HepG2 (cell line): ENCODE results near the gene HNRNPUL2. TPM values are rescaled to one million over a fixed set of nuclear protein-coding genes. Genes with fewer than 3 reads are reported as not detected.

ENCODE experiments used
- ATAC-seq: fragments of 200-7000 bp; cut with Tn5 transposase; 3 replicates; pipeline ENCODE4 v1.9.1; 2020; ENCODE audit warnings: mild to moderate bottlenecking, moderate library complexity
- BruUV-seq: library from RNA; stranded (reverse); fragments of 400-500 nt; replicated peaks from 2 replicates; lab custom pipeline; 2021; lab: Mats Ljungman, UMichigan
- CTCF ChIA-PET: fragments of 300-600 bp; formaldehyde crosslinking; extraction: SDS; loops from one replicate; lab custom pipeline; 2021; ENCODE audit warnings: low total read pairs, inconsistent platforms, low intra/inter-chr PET ratio; lab: Yijun Ruan, JAX
- POLR2A ChIA-PET: fragments of 350-600 bp; sonication (Branson Sonifier 250); formaldehyde crosslinking; loops from one replicate; lab custom pipeline; 2020; ENCODE audit warnings: antibody characterized with exemption, inconsistent platforms; lab: Yijun Ruan, JAX
- DNase-seq: peaks from one replicate; pipeline ENCODE4 v3.0.0-alpha.2; 2015; ENCODE audit warnings: low spot score
- FAIRE-seq: peaks from 3 replicates; lab custom pipeline; 2011; peaks lifted over from hg19 to GRCh38; lab: Jason Lieb, UNC
- H2AFZ ChIP-seq: one replicate; pipeline ENCODE4 v1.6.1; 2011; ENCODE audit warnings: low read length, inconsistent platforms
- H3K27ac ChIP-seq: fragments of 300-600 bp; 3 replicates; pipeline ENCODE4 v1.8.0; 2011; ENCODE audit warnings: mixed run types, mild to moderate bottlenecking, mixed read lengths, low read length, inconsistent platforms; ENCODE audit not compliant: insufficient read depth; ENCODE audit errors: extremely low read length
- H3K27me3 ChIP-seq, 2 experiments: fragments of 200-600 bp in 1 of 2; 2 replicates in 1 of 2; 3 replicates in 1 of 2; pipeline versions ENCODE4 v1.6.0 to v1.8.0; 2011; ENCODE audit warnings: low read length in 2 of 2, mild to moderate bottlenecking in 2 of 2, moderate library complexity in 2 of 2, inconsistent platforms in 1 of 2; ENCODE audit not compliant: insufficient read depth in 2 of 2, control insufficient read depth in 1 of 2
- H3K36me3 ChIP-seq, 2 experiments: fragments of 200-600 bp in 1 of 2; replicated peaks in 1 of 2; 2 replicates in 1 of 2; 3 replicates in 1 of 2; pipeline versions ENCODE4 v1.5.1 to v1.8.0; 2011; ENCODE audit warnings: low read length in 2 of 2, inconsistent platforms in 1 of 2; ENCODE audit not compliant: insufficient read depth in 2 of 2, control insufficient read depth in 1 of 2
- H3K4me1 ChIP-seq: 2 replicates; pipeline ENCODE4 v1.5.1; 2012; ENCODE audit warnings: low read length, inconsistent platforms; ENCODE audit not compliant: insufficient read depth
- H3K4me2 ChIP-seq: 2 replicates; pipeline ENCODE4 v1.6.0; 2011; ENCODE audit warnings: low read depth, low read length, inconsistent platforms
- H3K4me3 ChIP-seq, 3 experiments: fragments of 200-600 bp in 1 of 3; sonication (generic), shearing (Covaris generic) in 1 of 3; replicated peaks in 1 of 3; 2 replicates each; pipeline ENCODE4 v1.5.1; 2011 to 2016; ENCODE audit warnings: low read length in 3 of 3, inconsistent platforms in 2 of 3, low read depth in 2 of 3, mild to moderate bottlenecking in 2 of 3, control low read depth in 1 of 3, mixed read lengths in 1 of 3; ENCODE audit not compliant: insufficient read depth in 1 of 3
- H3K79me2 ChIP-seq: one replicate; pipeline ENCODE4 v1.6.1; 2011; ENCODE audit warnings: low read length, inconsistent platforms; ENCODE audit not compliant: insufficient read depth
- H3K9ac ChIP-seq: 2 replicates; pipeline ENCODE4 v1.6.0; 2011; ENCODE audit warnings: mild to moderate bottlenecking, low read depth, low read length, inconsistent platforms; ENCODE audit not compliant: insufficient read depth
- H3K9me3 ChIP-seq: 2 replicates; pipeline ENCODE4 v1.5.1; 2012; ENCODE audit warnings: mild to moderate bottlenecking, low read length
- H4K20me1 ChIP-seq: 2 replicates; pipeline ENCODE4 v1.6.0; 2011; ENCODE audit warnings: inconsistent platforms, mild to moderate bottlenecking, low read length, moderate library complexity; ENCODE audit not compliant: insufficient read depth
- E2F1 ChIP-seq: sonication (generic); formaldehyde crosslinking; IDR thresholded peaks from 2 replicates; pipeline ENCODE4 v1.5.0; 2020; ENCODE audit warnings: missing genetic modification reagents
- GABPA ChIP-seq, 2 experiments: IDR thresholded peaks; 2 replicates each; pipeline ENCODE4 v1.6.1; 2011 to 2016; ENCODE audit warnings: low read depth in 2 of 2, low read length in 1 of 2, missing biosample characterization in 1 of 2, missing genetic modification characterization in 1 of 2
- LBX2 ChIP-seq: sonication (generic); formaldehyde crosslinking; IDR thresholded peaks from 2 replicates; pipeline ENCODE4 v1.5.0; 2020; ENCODE audit warnings: missing genetic modification reagents, mild to moderate bottlenecking, borderline replicate concordance
- MAZ ChIP-seq, 2 experiments: sonication (generic) in 1 of 2; formaldehyde crosslinking in 1 of 2; IDR thresholded peaks; 2 replicates each; pipeline versions ENCODE4 v1.5.0 to v1.6.1; 2012 to 2020; ENCODE audit warnings: low read depth in 2 of 2, mild to moderate bottlenecking in 2 of 2, borderline replicate concordance in 1 of 2, improper control_type of control experiment in 1 of 2, low read length in 1 of 2, missing genetic modification reagents in 1 of 2, moderate library complexity in 1 of 2
- MTA1 ChIP-seq: sonication (generic); formaldehyde crosslinking; IDR thresholded peaks from 2 replicates; pipeline ENCODE4 v1.4.0; 2020; ENCODE audit warnings: missing genetic modification reagents, mild to moderate bottlenecking, borderline replicate concordance
- MTF2 ChIP-seq: sonication (generic); formaldehyde crosslinking; IDR thresholded peaks from 2 replicates; pipeline ENCODE4 v1.5.0; 2020; ENCODE audit warnings: missing genetic modification reagents, borderline replicate concordance
- RBAK ChIP-seq: sonication (generic); formaldehyde crosslinking; IDR thresholded peaks from 2 replicates; pipeline ENCODE4 v1.5.1; 2020; ENCODE audit warnings: mild to moderate bottlenecking, missing genetic modification reagents
- SIX1 ChIP-seq: sonication (generic); formaldehyde crosslinking; IDR thresholded peaks from 2 replicates; pipeline ENCODE4 v1.4.0; 2020; ENCODE audit warnings: missing genetic modification reagents, borderline replicate concordance
- ZNF282 ChIP-seq: fragments of 450-650 bp; IDR thresholded peaks from 2 replicates; pipeline ENCODE4 v1.6.1; 2018; ENCODE audit not compliant: partially characterized antibody
- ZNF556 ChIP-seq: sonication (generic); formaldehyde crosslinking; IDR thresholded peaks from 2 replicates; pipeline ENCODE4 v1.4.0; 2020; ENCODE audit warnings: mild to moderate bottlenecking, missing genetic modification reagents, borderline replicate concordance
- ZNF569 ChIP-seq: sonication (generic); formaldehyde crosslinking; IDR thresholded peaks from 2 replicates; pipeline ENCODE4 v1.5.0; 2020; ENCODE audit warnings: mild to moderate bottlenecking, missing genetic modification reagents, moderate library complexity, borderline replicate concordance
- ZNF616 ChIP-seq: sonication (generic); formaldehyde crosslinking; IDR thresholded peaks from 2 replicates; pipeline ENCODE4 v1.5.0; 2020; ENCODE audit warnings: low read depth, mild to moderate bottlenecking, missing genetic modification reagents
- ZNF709 ChIP-seq: sonication (generic); formaldehyde crosslinking; IDR thresholded peaks from 2 replicates; pipeline ENCODE4 v1.5.0; 2020; ENCODE audit warnings: mild to moderate bottlenecking, missing genetic modification reagents
- ZSCAN29 ChIP-seq: sonication (generic); formaldehyde crosslinking; conservative IDR thresholded peaks from 2 replicates; pipeline ENCODE4 v1.4.0; 2020; ENCODE audit warnings: mild to moderate bottlenecking, missing genetic modification reagents
- WGBS: methylation state at CpG from one replicate; pipeline ENCODE4 v1.1.6; 2017; ENCODE audit warnings: low lambda C conversion rate; 5-methylcytosine and 5-hydroxymethylcytosine counted together
- in situ Hi-C: cut with HindIII; loops from 2 replicates; pipeline ENCODE4 v1.10.0; 2017; ENCODE audit warnings: low pct_unique_long_range_greater_than_20kb; ENCODE audit not compliant: extremely low pct_ligation_motif_present
- intact Hi-C: fragments of 100-400 bp; cut with micrococcal nuclease; formaldehyde crosslinking; loops from one replicate; pipeline ENCODE4 v1.10.0; 2022; ENCODE audit not compliant: unreplicated experiment
- polyA plus RNA-seq, 8 experiments: library from polyadenylated mRNA; depleted of rRNA in 3 of 8; stranded (reverse) in 7 of 8; unstranded in 1 of 8; fragments of >200 nt; fragmentation: Illumina TruSeq in 4 of 8; extraction: Trizol in 4 of 8; gene quantifications; 2 replicates each; pipeline versions ENCODE4 v1.2.1 to v1.2.3, GENCODE V29; 2011 to 2016; ENCODE audit warnings: low read depth in 4 of 8, missing spikeins in 1 of 8, mixed read lengths in 1 of 8; ENCODE audit not compliant: insufficient read depth in 1 of 8
- total RNA-seq, 5 experiments: library from RNA; depleted of rRNA; stranded (reverse); fragments of >200 nt; fragmentation: Illumina TruSeq; extraction: Trizol; gene quantifications; 2 replicates each; pipeline ENCODE4 v1.2.3, GENCODE V29; 2016; ENCODE audit warnings: low read depth in 1 of 5
- TF ChIP-seq, protein P1 (sequence below): IDR thresholded peaks from 2 replicates; pipeline ENCODE4 v1.6.1; 2016; ENCODE audit warnings: low read depth
- TF ChIP-seq, protein P2 (sequence below): sonication (generic); formaldehyde crosslinking; IDR thresholded peaks from 2 replicates; pipeline ENCODE4 v1.4.0; 2020; ENCODE audit warnings: missing genetic modification reagents

The HNRNPUL2 gene
- total and polyA plus RNA-seq, 2 of the 13 experiments (the other 11 are each of a cell fraction or from before 2014, with no cell fraction given) = 8.4 to 9.6 TPM

DNA sequence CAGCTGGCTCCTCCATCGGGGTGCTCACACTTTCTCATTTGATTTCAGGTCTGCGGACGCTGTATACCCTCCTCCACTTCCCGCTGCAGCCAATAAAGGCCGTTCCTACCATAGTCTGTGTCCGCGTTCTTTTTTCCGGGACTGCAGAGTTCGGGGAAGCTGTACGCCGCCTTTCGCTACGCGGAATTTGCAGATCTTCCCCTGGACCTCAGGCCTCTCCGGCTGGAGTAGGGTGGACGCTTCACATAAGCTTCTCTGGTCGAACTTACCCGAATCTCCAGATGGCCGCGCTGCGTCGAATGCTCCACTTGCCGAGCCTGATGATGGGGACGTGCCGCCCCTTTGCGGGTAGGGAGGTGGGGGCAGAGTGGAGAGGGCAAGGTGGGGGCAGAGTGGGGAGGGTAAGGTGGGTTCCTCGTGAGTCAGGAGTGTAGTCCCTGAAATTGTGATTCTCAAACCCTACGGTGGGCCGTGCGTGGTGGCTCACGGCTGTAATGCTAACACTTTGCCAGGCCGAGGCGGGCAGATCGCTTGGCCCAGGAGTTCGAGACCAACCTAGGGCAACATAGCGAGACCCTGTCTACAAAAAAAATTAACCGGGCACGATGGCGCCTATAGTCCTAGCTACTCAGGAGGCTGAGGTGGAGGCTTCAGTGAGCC is 61.5 kb downstream of the HNRNPUL2 start:
- ATAC-seq (peak; percentile 13), FAIRE-seq (no peak), DNase-seq (no peak)
- H3K9ac ChIP-seq = peak overlapping the region; percentile 91
- peaks cover 53% of the 10 kb centered on the region for H3K4me1 ChIP-seq
- no peaks in the 10 kb centered on the region for H3K9me3 ChIP-seq
- in situ Hi-C loops = no loop called here
- H2AFZ ChIP-seq = no peak overlapping the region
- H4K20me1 ChIP-seq = no peaks in the 10 kb centered on the region; the same call in none of the 2 replicates
- H3K27ac ChIP-seq = peak overlapping the region; percentile 84
- 2% methylated on average over 35 of the region's 39 CpGs for WGBS
- intact Hi-C loops = no loop called here
- H3K4me2 ChIP-seq = peak overlapping the region; percentile 85
- no peaks in the 10 kb centered on the region; a peak in 1 of 5 replicates for H3K27me3 ChIP-seq
- H3K4me3 ChIP-seq = peak overlapping the region; percentile 69 to 97 (median 91)
- ChIA-PET POLR2A (interaction anchor here (0.7 to 4.5 kb wide), 36 partner anchors 10 to 272 kb away, joined by 3 to 186 read pairs (median 11); partner anchors contain the start of genes AHNAK, B3GAT3, BSCL2 and EEF1G), CTCF (no interaction called here)
- BruUV-seq = no TSS peak
- peaks cover 35% of the 10 kb centered on the region for H3K79me2 ChIP-seq
- H3K36me3 ChIP-seq = peaks cover 0 to 15% of the 10 kb centered on the region in 2 experiments; a peak in 2 of 5 replicates
- TF ChIP-seq MTA1 (CRISPR knock-in tag) = 0 out of 2 replicates have a peak, but pooled peaks have one; percentile 30
- 0 out of 2 replicates have a peak, but pooled peaks have one; percentile 30 for TF ChIP-seq MTF2
- TF ChIP-seq ZNF569 (CRISPR knock-in tag) = 0 out of 2 replicates have a peak, but pooled peaks have one; percentile 18
- 0 out of 2 replicates have a peak, but pooled peaks have one; percentile 39 for TF ChIP-seq RBAK (CRISPR knock-in tag)
- TF ChIP-seq, protein P1, sequence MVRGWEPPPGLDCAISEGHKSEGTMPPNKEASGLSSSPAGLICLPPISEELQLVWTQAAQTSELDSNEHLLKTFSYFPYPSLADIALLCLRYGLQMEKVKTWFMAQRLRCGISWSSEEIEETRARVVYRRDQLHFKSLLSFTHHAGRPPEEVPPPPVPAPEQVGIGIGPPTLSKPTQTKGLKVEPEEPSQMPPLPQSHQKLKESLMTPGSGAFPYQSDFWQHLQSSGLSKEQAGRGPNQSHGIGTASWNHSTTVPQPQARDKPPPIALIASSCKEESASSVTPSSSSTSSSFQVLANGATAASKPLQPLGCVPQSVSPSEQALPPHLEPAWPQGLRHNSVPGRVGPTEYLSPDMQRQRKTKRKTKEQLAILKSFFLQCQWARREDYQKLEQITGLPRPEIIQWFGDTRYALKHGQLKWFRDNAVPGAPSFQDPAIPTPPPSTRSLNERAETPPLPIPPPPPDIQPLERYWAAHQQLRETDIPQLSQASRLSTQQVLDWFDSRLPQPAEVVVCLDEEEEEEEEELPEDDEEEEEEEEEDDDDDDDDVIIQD (CRISPR knock-in tag) = no peak
- 0 out of 2 replicates have a peak, but pooled peaks have one; percentile 16 for TF ChIP-seq GABPA (IDR thresholded peaks at IDR 0.05; ENCODE audit: low read depth, low read length)
- TF ChIP-seq GABPA (CRISPR knock-in tag; IDR thresholded peaks at IDR 0.05; ENCODE audit: low read depth) = no peak
- 0 out of 2 replicates have a peak, but pooled peaks have one; percentile 28 for TF ChIP-seq ZSCAN29 (CRISPR knock-in tag)
- TF ChIP-seq ZNF709 (CRISPR knock-in tag) = 0 out of 2 replicates have a peak, but pooled peaks have one; percentile 29
- peak; percentile 47 for TF ChIP-seq ZNF556 (CRISPR knock-in tag)
- 0 out of 2 replicates have a peak, but pooled peaks have one; percentile 24 for TF ChIP-seq E2F1 (CRISPR knock-in tag)
- no peak for TF ChIP-seq ZNF282
- TF ChIP-seq, protein P2, sequence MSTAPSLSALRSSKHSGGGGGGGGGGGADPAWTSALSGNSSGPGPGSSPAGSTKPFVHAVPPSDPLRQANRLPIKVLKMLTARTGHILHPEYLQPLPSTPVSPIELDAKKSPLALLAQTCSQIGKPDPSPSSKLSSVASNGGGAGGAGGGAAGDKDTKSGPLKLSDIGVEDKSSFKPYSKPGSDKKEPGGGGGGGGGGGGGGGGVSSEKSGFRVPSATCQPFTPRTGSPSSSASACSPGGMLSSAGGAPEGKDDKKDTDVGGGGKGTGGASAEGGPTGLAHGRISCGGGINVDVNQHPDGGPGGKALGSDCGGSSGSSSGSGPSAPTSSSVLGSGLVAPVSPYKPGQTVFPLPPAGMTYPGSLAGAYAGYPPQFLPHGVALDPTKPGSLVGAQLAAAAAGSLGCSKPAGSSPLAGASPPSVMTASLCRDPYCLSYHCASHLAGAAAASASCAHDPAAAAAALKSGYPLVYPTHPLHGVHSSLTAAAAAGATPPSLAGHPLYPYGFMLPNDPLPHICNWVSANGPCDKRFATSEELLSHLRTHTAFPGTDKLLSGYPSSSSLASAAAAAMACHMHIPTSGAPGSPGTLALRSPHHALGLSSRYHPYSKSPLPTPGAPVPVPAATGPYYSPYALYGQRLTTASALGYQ (CRISPR knock-in tag) = 0 out of 2 replicates have a peak, but pooled peaks have one; percentile 3
- no peak for TF ChIP-seq MAZ (IDR thresholded peaks at IDR 0.05; ENCODE audit: borderline replicate concordance, low read depth, low read length)
- TF ChIP-seq MAZ (CRISPR knock-in tag; IDR thresholded peaks at IDR 0.05; ENCODE audit: low read depth) = peak; percentile 49; the same call in 1 of the 2 replicates
- 0 out of 2 replicates have a peak, but pooled peaks have one; percentile 1 for TF ChIP-seq ZNF616 (CRISPR knock-in tag)
- 0 out of 2 replicates have a peak, but pooled peaks have one; percentile 21 for TF ChIP-seq SIX1 (CRISPR knock-in tag)
- no peak for TF ChIP-seq LBX2 (CRISPR knock-in tag)
